ENCODE results near the gene NRXN3. TPM values are rescaled to one million over a fixed set of nuclear protein-coding genes. Genes with fewer than 3 reads are reported as not detected.
A peak's percentile ranks its signal among the peaks of the same experiment; 100 is the strongest.

NRXN3 gene
- total and polyA plus RNA-seq, 8 donors: 1.3 to 7.6 (median 1.5) TPM

DNA sequence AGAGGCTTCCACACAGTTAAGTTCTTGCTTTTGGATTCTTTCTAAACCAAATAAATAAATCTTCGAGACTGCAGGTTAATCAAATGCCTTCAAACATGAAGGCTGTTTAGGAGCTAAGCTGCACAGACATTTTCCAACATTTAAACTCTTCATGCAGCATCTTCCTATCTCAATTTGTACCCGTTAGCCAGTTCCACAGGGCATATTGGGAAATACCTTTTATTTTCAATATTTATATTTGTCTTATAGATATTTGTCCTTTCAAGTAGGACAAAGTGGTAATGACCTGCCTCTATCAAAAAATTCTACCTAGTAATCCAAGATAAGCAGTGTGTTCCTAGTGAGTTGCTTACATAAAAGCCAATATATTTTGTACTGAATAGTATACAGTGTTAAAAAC lies 1667.5 kb downstream of the NRXN3 start:
- TF ChIP-seq, protein P1, sequence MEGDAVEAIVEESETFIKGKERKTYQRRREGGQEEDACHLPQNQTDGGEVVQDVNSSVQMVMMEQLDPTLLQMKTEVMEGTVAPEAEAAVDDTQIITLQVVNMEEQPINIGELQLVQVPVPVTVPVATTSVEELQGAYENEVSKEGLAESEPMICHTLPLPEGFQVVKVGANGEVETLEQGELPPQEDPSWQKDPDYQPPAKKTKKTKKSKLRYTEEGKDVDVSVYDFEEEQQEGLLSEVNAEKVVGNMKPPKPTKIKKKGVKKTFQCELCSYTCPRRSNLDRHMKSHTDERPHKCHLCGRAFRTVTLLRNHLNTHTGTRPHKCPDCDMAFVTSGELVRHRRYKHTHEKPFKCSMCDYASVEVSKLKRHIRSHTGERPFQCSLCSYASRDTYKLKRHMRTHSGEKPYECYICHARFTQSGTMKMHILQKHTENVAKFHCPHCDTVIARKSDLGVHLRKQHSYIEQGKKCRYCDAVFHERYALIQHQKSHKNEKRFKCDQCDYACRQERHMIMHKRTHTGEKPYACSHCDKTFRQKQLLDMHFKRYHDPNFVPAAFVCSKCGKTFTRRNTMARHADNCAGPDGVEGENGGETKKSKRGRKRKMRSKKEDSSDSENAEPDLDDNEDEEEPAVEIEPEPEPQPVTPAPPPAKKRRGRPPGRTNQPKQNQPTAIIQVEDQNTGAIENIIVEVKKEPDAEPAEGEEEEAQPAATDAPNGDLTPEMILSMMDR (IDR thresholded peaks at IDR 0.05): no peak
- H3K27me3 ChIP-seq: no peaks in the 10 kb centered on the region
- no peak for ATAC-seq
- no peaks in the 10 kb centered on the region for H3K9me3 ChIP-seq
- DNase-seq: no peak
- no peak overlapping the region for H3K4me3 ChIP-seq
- no peak overlapping the region for H3K27ac ChIP-seq
- no peaks in the 10 kb centered on the region for H3K4me1 ChIP-seq
- H3K36me3 ChIP-seq: no peaks in the 10 kb centered on the region
- intact Hi-C loops (cut with DNase I): no loop called here

- H3K4me3 ChIP-seq: no peak overlapping the region
- H3K9me3 ChIP-seq: no peaks in the 10 kb centered on the region
- intact Hi-C loops (cut with DNase I): no loop called here
- no peak overlapping the region for H3K27ac ChIP-seq
- no peaks in the 10 kb centered on the region for H3K27me3 ChIP-seq
- TF ChIP-seq, protein P1 (IDR thresholded peaks at IDR 0.05): no peak
- ATAC-seq (no peak), DNase-seq (no peak)
- no peaks in the 10 kb centered on the region for H3K4me1 ChIP-seq
- no peaks in the 10 kb centered on the region for H3K36me3 ChIP-seq
These were observed 1669.9 kb downstream of the NRXN3 start for GRCh38 chr14:79840103-79840502.

GRCh38 chr14:79840831-79841230 lies 1670.7 kb downstream of the NRXN3 start:
- TF ChIP-seq, protein P1 (IDR thresholded peaks at IDR 0.05): no peak
- Histone ChIP-seq H3K4me3 (no peak overlapping the region), H3K27me3 (no peaks in the 10 kb centered on the region), H3K36me3 (no peaks in the 10 kb centered on the region), H3K9me3 (no peaks in the 10 kb centered on the region), H3K27ac (no peak overlapping the region), H3K4me1 (no peaks in the 10 kb centered on the region)
- intact Hi-C loops (cut with DNase I): no loop called here
- DNase-seq (no peak), ATAC-seq (no peak)

GRCh38 chr14:79841433-79841832 lies 1671.3 kb downstream of the NRXN3 start:
- DNase-seq (no peak), ATAC-seq (no peak)
- Histone ChIP-seq H3K27ac (no peak overlapping the region), H3K4me1 (no peaks in the 10 kb centered on the region), H3K4me3 (no peak overlapping the region), H3K36me3 (no peaks in the 10 kb centered on the region), H3K9me3 (no peaks in the 10 kb centered on the region), H3K27me3 (no peaks in the 10 kb centered on the region)
- intact Hi-C loops (cut with DNase I): no loop called here
- TF ChIP-seq, protein P1 (IDR thresholded peaks at IDR 0.05): no peak

DNA sequence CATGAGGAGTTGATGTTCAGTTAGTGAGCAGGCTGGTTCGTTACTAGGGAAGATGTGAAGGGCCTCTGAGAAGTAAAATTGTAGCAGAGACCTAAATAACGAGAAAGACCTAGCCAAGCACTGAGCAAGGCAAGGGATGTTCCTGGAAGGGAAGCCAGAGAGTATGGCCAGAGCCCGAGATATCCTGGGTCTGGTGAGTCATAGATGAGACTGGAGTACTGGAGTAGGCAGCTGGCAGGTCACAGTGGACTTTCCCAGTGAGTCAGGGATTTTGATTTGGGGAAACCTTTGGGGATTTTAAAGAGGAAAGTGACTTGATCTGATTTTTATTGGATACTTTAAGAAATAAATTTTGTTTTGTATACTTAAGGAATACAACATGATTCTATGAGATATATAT lies 1672.1 kb downstream of the NRXN3 start:
- DNase-seq: no peak
- intact Hi-C loops (cut with DNase I): no loop called here
- Histone ChIP-seq H3K36me3 (no peaks in the 10 kb centered on the region), H3K4me3 (no peak overlapping the region), H3K27ac (no peak overlapping the region), H3K4me1 (no peaks in the 10 kb centered on the region), H3K9me3 (no peaks in the 10 kb centered on the region), H3K27me3 (no peaks in the 10 kb centered on the region)
- TF ChIP-seq, protein P1 (IDR thresholded peaks at IDR 0.05): no peak
- ATAC-seq: peak; percentile 70

Data from left lung (tissue), 10 donors.